ENCODE data around the gene INTS2. TPM values are rescaled to one million over a fixed set of nuclear protein-coding genes. Genes with fewer than 3 reads are reported as not detected.
"Not testable (repeated sequence)": the region's sequence is repeated elsewhere in the genome, so short reads cannot be mapped to it uniquely, and the experiment has no call there.

Gene INTS2
- total RNA-seq, 1 experiment from 2014 or later = 9.4 TPM

DNA sequence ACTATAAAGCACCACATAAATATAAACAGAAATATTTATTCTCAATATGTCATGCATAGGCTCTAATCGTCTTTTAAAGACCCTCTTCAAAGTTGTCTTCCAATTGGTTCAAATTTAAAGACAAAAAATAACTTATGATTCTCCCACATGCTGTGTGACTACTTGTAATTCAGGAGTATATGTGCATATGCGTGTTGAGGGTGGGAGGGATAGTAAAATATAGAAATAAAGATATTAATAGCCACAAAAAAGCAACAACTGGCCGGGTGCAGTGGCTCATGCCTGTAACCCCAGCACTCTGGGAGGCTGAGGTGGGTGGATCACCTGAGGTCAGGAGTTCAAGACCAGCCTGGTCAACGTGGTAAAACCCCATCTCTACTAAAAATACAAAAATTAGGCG lies 33.5 kb downstream of the INTS2 start:
- not testable (repeated sequence) for DNase-seq (ENCODE audit: low read depth)

DNA sequence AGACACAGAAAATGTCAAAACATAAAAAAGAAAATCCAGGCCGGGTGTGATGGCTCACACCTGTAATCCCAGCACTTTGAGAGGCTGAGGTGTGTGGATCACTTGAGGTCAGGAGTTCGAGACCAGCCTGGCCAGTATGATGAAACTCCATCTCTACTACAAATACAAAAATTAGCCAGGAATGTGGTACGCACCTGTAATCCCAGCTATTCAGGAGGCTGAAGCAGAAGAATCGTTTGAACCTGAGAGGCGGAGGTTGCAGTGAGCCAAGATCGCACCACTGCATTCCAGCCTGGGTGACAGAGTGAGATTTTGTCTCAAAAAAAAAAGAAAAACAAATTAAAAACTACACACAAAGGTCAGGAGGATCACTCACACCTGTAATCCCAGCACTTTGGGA lies 40.0 kb downstream of the INTS2 start:
- not testable (repeated sequence) for DNase-seq (ENCODE audit: low read depth)

DNA sequence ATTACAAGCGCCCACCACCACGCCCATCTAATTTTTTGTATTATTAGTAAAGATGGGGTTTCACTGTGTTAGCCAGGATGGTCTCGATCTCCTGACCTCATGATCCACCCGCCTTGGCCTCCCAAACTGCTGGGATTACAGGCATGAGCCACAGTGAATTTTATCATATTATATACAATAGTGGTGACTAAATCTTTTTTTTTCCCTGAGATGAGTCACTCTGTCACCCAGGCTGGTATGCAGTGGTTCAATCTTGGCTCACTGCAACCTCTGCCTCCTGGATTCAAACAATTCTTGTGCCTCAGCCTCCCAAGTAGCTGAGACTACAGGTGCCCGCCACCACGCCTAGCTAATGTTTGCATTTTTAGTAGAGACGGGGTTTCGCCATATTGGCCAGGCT lies 41.9 kb downstream of the INTS2 start:
- peak; percentile 65 for DNase-seq (ENCODE audit: low read depth)

DNA sequence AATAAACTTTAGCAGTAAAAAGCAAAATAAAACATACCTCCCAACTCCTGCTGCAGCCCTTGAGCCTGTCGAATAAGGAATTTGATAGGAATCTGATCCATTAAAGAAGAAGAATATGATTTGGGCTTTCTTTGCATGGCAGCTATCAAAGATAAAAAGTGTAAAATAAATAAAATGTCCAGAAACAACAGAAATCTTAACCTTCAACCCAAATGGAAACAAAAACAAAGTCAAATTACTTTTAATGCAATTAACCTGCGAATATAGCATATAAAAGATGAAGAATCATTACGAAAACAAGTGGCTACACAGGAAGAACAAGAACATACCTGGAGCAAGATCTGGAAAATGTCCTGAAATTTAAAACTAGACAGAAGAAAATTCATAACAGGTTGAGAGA lies 42.9 kb downstream of the INTS2 start:
- DNase-seq (ENCODE audit: low read depth) = no peak

DNA sequence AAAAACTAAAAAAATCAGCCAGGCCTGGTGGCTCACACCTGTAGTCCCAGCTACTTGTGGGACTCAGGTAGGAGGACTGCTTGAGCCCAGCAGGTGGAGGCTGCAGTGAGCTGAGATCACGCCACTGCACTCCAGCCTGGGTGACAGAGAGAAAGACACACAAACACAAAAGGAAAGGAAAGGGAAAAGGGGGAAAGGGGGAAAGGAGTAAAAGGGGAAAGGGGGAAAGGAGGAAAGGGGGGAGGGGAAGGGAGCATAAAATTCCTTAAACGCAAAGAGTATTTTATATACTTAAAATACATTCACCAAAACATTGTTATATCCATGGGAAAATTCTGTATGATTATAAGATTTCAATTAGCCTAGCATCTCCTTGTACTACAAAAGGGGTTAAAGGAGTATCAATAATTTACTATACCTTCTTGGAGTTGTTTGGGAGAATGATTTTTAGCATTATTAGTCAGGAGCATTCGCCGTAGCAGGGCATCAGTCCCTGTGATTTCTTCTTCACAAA lies 47.1 kb downstream of the INTS2 start:
- no peak for DNase-seq (ENCODE audit: low read depth)

DNA sequence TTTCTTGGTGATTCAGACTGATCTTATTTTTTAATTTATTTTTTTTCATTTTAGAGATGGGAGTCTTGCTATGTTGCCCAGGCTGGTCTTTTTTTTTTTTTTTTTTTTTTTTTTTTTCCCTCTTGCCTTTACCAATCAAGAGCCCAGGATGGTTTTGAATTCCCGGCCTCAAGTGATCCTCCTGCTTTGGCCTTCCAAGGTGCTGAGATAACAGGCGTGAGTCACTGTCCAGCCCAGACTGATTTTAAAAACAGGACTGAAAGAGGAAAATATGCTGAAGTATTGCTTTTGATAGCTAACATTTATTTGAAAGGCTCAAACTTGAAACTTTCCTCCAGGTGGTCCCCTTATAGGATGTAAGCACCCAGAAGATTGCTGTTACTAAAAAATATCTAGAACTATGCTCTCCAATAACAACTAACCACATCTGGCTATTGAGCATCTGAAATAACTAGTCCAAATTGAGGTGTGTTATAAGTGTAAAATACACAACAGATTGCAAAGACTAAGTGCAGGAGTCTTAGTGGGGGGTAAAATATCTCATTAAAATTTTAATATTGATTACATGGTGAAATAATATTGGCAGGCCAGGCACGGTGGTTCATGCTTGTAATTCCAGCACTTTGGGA lies 48.7 kb downstream of the INTS2 start:
- DNase-seq (ENCODE audit: low read depth) = no peak

DNA sequence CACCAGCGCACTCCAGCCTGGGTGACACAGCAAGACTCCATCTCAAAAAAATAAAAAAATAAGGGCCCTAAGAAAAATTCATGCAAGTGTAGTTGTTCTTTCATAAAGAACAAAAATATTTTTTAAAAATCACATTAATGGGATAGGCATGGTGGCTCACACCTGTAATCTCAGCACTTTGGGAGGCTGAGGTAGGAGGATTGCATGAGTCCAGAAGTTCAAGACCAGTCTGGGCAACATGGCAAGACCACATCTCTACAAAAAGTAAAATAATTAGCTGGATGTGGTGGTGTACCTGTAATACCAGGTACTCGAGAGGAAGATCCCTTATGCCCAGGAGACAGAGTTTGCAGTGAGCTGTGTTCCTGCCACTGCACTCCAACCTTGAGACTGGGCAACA lies 49.3 kb downstream of the INTS2 start:
- DNase-seq (ENCODE audit: low read depth) = no peak

DNA sequence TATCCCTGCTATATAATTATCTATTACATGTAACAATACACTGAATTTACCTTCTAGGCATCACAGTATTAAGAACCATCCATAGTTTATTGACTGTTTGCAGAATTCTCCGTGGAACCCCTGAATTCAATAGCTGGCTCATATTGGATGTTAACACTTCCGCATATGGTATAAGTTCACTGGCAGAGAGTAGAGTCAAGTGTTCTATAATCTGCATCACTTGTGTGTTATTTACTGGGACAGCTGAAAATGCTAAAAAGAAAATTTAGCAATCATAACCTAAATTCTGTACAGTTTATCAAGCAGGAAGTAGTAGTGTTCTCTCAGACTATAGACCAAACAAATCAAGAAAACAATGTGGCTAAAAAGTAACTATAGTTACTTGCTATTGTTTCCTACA lies 49.9 kb downstream of the INTS2 start:
- DNase-seq (ENCODE audit: low read depth) = no peak

DNA sequence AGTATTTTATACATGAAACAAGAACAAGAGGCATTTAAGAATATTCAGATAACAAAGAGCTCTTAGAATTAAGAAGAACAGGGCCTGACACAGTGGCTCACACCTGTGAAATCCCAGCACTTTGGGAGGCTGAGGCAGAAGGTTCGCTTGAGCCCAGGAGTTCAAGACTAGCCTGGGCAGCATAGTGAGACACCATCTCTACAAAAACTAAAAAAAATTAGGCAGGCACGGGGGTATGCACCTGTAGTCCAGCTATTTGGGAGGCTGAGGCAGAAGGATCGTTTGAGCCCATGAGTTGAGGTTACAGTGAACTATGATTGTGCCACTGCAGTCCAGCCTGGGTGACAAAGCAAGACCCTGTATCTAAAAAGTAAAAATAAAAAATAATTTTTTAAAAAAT lies 52.0 kb downstream of the INTS2 start:
- no peak for DNase-seq (ENCODE audit: low read depth)

DNA sequence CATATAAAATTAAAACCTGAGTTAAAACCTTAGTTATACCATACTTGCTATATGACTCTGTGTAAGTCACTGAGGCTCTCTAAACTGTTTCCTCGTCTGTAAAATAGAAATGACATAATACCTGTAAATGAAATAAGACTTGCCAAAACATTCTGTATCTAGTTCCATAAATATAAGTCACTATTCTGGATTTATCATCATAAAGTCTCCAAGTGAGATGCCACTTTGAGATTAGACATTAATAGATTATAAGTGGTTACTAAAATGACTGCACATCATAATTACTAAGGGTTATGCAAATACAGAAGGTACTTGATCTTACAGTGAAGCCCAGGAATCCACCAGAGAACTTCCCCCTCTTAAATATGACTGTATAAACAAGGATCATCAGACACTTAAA lies 52.5 kb downstream of the INTS2 start:
- no peak for DNase-seq (ENCODE audit: low read depth)

DNA sequence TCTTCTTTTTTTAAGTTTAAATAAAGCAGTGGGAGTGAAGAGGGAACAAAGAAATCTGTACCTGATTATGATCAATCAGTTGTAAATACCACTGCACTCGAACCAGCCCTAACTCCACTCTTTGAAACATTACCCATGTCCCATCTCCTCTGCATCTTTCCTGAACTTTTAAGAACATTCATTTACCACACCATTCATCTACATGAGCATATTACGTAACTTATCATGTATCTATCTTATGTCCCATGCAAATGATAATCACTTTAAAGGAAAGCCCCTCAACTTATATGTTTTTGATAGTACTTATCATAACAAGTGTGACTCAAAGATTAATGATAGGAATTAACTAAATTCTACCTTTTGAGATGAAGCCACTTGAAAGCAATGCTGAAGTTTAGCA lies 53.7 kb downstream of the INTS2 start:
- no peak for DNase-seq (ENCODE audit: low read depth)

DNA sequence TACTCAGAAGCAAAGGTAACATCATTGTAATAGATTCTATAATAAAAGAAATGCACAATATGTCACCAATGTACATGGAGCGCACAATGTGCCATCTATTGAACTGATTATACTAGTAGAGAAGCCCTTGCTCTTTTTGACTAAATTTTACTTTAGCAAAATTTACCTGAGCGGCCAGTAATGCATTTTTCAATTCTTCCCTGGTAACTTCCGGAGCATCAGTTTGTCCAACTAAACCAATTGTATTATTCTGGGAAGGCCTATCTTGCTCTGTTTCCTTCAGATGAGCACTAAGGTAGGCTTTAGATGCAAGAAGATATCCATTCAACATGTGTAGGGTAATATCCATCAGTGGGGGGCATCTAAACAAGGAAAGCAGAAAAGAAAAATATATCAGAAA lies 55.7 kb downstream of the INTS2 start:
- DNase-seq (ENCODE audit: low read depth) = no peak

DNA sequence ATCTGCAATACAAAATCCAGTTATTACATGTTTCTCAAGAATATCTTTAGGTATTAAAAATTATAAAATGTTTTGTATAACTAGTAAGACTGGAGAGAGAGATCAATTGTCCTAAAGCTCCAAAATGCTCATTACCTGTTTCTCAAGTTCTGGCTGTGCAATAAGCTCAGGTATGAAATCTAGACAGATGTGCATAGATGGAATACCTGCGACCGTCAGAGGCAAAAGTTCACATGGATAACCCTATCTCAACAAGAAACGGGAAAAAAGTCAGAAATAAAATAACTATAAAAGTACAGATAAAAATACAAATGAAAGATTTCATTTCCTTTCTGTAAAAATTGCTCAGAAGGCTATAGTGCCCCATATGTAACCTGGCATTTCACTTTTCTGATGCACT lies 58.6 kb downstream of the INTS2 start:
- no peak for DNase-seq (ENCODE audit: low read depth)

DNA sequence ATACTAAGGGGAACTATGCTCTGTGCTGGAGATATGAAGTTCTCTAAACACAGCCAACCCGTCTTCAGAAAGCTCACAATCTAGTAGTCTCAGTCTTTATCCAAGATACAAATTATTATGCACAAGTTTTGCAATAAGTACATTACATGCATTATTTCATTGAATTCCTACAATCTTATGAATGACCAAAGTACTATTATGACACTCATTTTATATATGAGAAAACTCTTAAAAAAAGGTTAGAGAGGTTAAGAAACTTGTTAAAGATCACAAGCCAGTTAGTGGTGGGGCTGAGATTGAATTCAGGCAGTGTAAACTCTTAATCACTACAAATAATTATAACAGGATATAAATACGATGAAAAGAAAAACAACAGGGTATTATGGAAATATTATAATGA lies 59.7 kb downstream of the INTS2 start:
- no peak for DNase-seq (ENCODE audit: low read depth)

DNA sequence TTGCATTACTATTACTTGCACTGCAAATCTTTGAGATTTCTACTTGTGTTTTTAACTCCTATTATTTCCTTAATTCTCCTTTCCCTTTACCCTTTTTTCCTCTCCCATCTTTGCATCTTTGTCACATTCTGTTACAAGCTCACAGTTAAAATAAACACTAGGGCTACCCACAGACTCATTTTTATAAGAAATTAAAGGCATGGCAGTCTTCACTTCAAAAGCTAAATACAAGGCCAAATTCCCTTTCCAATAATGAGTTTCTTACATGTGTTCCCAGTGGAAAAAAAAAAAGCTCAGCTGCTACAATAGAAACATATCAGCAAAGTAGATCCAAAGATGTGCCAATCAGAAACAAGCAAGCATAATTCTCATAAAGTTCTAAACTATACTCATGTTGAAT lies 60.7 kb downstream of the INTS2 start:
- no peak for DNase-seq (ENCODE audit: low read depth)

DNA sequence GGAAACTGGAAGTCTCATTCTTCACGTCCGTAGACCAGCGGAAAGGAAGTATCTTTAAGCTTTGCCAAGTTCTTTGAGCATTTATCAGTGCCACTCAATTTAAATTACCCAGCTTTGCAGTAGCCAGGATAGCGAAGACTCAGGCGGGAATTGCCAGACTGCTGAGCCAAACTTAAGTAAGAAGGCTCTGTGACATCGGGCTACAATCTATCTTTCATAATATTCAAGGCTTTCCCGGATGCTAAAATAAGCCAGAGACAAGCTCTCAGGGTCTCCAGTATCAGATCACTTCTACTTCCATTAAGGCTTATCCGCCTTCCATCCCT lies 64.0 kb downstream of the INTS2 start:
- no peak for DNase-seq (ENCODE audit: low read depth)

DNA sequence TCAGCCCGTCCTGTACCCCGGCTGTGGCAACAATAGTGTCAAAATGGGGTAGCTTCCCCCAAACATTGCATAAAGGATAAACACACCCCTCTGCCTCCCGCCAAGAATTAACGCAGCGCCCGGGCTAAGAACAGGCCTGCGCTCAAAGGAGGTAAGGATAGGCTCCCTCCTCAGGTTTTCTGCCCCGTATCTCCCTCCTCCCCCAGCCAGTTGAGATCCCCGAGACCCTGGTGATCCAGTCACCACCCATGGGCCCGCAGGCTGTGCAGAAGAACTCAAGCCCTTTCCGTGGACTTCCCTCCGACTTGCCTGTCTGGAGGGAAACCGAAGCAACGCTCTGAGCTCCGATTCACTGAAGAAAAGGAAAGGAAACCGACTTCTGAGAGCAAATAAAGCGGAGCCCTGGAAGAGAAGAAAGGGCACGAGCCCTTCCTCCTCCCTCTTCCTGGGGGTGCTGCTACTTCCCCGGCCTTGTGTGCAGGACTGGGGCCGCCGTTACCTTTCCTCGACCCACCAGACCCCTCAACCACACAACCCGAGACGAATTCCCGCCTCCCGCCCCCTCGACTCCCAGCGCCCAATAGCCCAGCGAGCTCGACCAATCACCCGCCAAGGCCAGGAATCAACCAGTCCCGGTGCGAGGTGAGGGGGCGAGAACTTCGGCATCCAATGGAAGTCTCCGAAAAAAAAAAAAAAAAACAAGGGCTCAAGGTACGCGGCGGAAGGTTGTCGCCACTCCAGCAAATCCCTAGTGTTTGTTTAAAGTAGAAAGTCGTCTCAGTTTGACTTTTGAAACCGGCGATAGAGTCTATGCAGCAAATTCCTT lies 64.6 kb downstream of the INTS2 start, which contains the start of gene BRIP1:
Gene BRIP1 (minus strand): TSS at position 554 of the 826 bp plus-strand sequence. CDS start 1,989 bp downstream, outside the sequence.
- peak; percentile 98 for DNase-seq (ENCODE audit: low read depth)

DNA sequence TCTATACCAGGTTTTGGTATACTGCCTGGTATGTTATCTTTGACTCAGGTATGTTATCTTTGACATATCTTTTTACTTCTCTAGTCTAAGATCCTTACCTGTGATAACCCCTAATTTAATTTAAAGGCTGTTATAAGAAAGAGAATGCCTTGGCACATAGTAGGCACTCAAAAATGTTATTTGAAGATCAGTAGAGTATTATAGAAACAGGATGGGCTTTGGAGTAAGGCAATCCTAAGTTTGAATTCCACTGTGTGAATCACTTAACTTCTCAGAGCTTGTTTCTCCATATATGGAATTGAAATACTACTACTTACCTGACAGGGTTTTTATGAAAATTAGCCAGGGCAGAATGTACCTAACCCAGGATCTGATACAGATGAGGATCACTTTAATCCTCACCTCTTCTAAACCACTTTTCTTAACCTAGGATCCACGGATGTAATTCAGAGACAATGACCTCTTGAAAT lies 65.6 kb downstream of the INTS2 start:
- peak; percentile 67 for DNase-seq (ENCODE audit: low read depth)

DNA sequence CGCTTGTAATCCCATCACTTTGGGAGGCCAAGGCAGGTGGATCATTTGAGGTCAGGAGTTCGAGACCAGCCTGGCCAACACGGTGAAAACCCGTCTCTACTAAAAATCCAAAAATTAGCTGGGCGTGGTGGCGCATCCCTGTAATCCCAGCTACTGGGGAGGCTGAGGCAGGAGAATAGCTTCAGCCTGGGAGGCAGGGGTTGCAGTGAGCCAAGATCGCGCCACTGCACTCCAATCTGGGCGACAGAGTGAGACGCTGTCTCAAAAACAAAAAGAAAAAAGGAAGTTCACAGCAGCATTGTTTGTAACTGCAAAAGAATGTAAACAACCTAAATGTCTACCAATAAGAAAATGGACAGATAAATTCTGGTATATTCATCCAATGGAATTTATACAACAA lies 67.4 kb downstream of the INTS2 start:
- DNase-seq (ENCODE audit: low read depth) = not testable (repeated sequence)

DNA sequence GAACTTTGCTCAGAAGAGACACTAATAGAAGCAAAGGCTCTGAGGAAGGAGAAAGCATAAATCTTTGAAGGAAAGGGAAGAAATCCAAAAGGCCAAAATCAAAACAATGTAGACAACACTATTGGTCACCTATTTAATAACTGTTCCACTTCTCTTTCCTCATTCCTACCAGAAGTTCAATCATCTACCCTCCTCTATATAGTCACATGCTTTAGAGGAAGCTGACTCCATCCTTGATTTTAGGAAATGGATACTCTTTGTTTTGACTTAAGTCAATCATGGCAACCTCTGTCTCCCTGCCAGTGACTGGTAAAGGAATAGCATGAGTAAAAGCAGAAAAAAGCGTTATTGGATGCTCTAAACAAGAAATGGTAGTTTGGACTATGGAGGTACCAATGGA lies 71.7 kb downstream of the INTS2 start:
- DNase-seq (ENCODE audit: low read depth) = no peak

DNA sequence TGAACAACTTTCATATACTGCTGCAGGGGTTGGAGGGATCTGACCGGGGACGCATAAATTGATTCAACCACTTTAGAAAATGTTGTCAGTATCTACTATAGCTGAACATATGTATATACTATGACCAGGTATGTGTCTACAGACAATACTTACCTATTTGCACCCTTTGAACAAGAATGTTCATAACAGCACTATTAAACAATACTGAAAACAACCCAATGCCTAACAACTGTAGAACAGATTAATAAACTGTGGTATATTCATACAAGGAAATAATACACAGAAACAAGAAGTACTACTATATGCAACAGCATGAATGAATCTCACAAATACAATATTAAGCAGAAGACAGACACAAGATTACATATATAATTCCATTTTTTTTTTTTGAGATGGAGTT lies 74.9 kb downstream of the INTS2 start:
- DNase-seq (ENCODE audit: low read depth) = no peak

DNA sequence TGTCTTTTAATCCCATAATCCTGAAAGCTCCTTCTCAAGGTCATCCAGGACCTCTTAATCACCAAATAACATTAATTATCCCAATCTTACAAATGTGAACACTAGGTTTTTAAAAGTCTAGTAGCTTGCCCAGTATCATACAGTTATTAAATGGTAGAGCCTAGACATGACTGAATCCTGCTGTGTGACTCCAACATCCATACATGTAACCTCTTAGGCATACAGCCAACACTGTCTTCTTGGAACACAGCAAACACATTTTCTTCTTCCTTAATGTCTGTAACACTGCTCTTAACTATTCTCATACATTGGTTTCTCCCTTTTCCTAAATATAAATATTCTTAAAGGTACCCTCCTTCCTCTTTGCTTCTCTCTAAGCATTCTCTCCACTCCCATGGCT lies 78.1 kb downstream of the INTS2 start:
- DNase-seq (ENCODE audit: low read depth) = no peak

DNA sequence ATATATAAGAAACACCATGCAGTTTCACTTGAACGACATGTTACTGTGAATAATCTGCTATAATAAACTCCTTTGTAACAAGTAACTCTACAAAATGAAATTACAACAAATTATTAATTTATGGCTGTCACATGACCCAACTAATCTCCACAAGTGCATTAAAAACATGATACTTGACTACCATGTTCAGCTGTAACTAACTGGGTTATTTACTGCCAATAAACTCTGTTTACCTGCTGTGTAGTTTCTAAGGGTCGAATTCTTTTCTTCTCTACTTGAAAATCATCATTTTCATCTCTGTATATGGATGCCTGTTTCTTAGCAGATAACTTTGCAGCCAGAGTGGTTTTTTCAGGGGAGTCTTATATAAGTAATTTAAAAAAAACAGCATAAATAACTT lies 78.9 kb downstream of the INTS2 start:
- DNase-seq (ENCODE audit: low read depth) = no peak
